Measurements from ENCODE around the gene PRKCE.

PRKCE gene

GRCh38 chr2:45963816-45964215 lies 312.3 kb downstream of the PRKCE start:
- Histone ChIP-seq H3K9me3 (ENCODE audit: control insufficient read depth, low read length) (no peaks in the 10 kb centered on the region), H3K27me3 (ENCODE audit: control insufficient read depth, insufficient read depth, low read length, poor library complexity, severe bottlenecking) (no peaks in the 10 kb centered on the region), H3K36me3 (ENCODE audit: control insufficient read depth, insufficient read depth, low read length) (no peaks in the 10 kb centered on the region), H3K4me3 (ENCODE audit: insufficient read depth, low read depth, low read length) (no peak overlapping the region), H3K27ac (ENCODE audit: insufficient read depth, low read depth, low read length, poor library complexity, severe bottlenecking) (no peak overlapping the region), H3K4me1 (ENCODE audit: control insufficient read depth, insufficient read depth, low read length) (no peaks in the 10 kb centered on the region)
- 86% methylated on average over 7 of the region's 7 CpGs for WGBS, 2 experiments

DNA sequence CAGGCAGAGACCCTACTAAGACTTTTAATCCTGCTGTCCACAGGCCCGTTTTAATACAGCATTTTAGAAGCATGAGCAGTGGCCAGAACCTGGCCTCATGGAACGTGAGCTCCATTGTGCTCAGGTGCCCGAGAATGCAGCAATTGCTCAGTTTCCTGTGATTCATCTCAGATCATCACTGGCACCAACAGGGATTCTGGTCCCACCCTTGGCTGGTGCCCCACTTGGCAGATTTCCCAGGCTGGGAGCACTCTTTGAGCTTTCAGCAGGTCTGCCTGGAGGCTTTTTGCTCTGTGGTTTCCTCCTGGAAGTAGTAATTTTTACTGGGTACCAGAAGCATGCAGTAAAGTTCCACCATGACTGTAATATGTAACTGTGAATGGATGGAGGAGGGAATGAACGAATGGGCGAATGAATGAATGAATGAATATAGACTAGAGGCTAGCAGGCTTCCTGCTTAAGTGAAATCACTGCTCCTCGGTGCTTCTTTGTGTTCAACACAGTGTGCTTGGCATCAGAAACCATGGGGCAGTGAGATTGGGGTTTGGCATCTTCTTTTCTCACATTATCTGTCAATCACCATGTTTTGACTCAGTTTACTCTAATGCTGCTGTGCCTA lies 312.9 kb downstream of the PRKCE start:
- H3K27me3 ChIP-seq (ENCODE audit: control insufficient read depth, insufficient read depth, low read length, poor library complexity, severe bottlenecking) = no peaks in the 10 kb centered on the region
- no peaks in the 10 kb centered on the region for H3K9me3 ChIP-seq (ENCODE audit: control insufficient read depth, low read length)
- H3K4me1 ChIP-seq (ENCODE audit: control insufficient read depth, insufficient read depth, low read length) = no peaks in the 10 kb centered on the region
- 91 to 92% methylated on average over 6 of the region's 6 CpGs for WGBS, 2 experiments
- no peak overlapping the region for H3K27ac ChIP-seq (ENCODE audit: insufficient read depth, low read depth, low read length, poor library complexity, severe bottlenecking)
- H3K36me3 ChIP-seq (ENCODE audit: control insufficient read depth, insufficient read depth, low read length) = no peaks in the 10 kb centered on the region
- H3K4me3 ChIP-seq (ENCODE audit: insufficient read depth, low read depth, low read length) = no peak overlapping the region

- H3K36me3 ChIP-seq (ENCODE audit: control insufficient read depth, insufficient read depth, low read length) = no peaks in the 10 kb centered on the region
- no peak overlapping the region for H3K4me3 ChIP-seq (ENCODE audit: insufficient read depth, low read depth, low read length)
- H3K9me3 ChIP-seq (ENCODE audit: control insufficient read depth, low read length) = no peaks in the 10 kb centered on the region
- H3K27ac ChIP-seq (ENCODE audit: insufficient read depth, low read depth, low read length, poor library complexity, severe bottlenecking) = no peak overlapping the region
- no peaks in the 10 kb centered on the region for H3K27me3 ChIP-seq (ENCODE audit: control insufficient read depth, insufficient read depth, low read length, poor library complexity, severe bottlenecking)
- WGBS, 2 experiments = 82 to 85% methylated on average over 4 of the region's 4 CpGs
- H3K4me1 ChIP-seq (ENCODE audit: control insufficient read depth, insufficient read depth, low read length) = no peaks in the 10 kb centered on the region
Measured at GRCh38 chr2:45964906-45965305, 313.4 kb downstream of the PRKCE start.

DNA sequence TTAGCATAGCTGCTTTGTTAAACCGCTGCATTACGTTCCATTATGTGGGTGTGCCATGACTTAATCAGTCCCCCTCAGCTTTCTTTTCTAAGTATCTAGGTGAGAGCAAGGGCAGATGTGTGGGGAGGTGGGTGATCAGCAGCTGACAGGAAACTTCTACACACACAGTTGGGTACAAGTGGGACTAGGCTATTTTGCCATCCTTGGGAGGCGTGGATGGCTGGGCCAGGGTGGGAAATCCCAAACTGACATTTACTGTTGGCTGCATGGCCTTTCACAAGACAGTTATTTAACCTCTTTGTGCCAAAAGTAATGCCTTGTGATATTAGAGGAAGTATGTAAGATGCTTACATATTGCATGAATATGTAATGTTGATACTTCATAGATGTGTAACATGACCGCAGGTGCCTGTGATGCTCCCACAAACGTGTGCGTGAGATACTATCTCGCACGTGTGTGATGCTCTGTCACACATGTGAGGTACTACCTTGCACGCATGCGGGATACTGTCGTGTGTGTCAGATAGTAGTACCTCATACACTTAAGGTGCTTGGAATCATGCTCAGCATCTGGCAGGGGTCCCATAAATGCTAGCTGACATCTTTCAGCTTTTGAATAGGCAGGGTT lies 314.5 kb downstream of the PRKCE start:
- H3K9me3 ChIP-seq (ENCODE audit: control insufficient read depth, low read length) = no peaks in the 10 kb centered on the region
- H3K36me3 ChIP-seq (ENCODE audit: control insufficient read depth, insufficient read depth, low read length) = no peaks in the 10 kb centered on the region
- no peaks in the 10 kb centered on the region for H3K27me3 ChIP-seq (ENCODE audit: control insufficient read depth, insufficient read depth, low read length, poor library complexity, severe bottlenecking)
- WGBS, 2 experiments = 94 to 95% methylated on average over 10 to 11 of the region's 11 CpGs
- H3K27ac ChIP-seq (ENCODE audit: insufficient read depth, low read depth, low read length, poor library complexity, severe bottlenecking) = no peak overlapping the region
- H3K4me1 ChIP-seq (ENCODE audit: control insufficient read depth, insufficient read depth, low read length) = no peaks in the 10 kb centered on the region
- H3K4me3 ChIP-seq (ENCODE audit: insufficient read depth, low read depth, low read length) = no peak overlapping the region

DNA sequence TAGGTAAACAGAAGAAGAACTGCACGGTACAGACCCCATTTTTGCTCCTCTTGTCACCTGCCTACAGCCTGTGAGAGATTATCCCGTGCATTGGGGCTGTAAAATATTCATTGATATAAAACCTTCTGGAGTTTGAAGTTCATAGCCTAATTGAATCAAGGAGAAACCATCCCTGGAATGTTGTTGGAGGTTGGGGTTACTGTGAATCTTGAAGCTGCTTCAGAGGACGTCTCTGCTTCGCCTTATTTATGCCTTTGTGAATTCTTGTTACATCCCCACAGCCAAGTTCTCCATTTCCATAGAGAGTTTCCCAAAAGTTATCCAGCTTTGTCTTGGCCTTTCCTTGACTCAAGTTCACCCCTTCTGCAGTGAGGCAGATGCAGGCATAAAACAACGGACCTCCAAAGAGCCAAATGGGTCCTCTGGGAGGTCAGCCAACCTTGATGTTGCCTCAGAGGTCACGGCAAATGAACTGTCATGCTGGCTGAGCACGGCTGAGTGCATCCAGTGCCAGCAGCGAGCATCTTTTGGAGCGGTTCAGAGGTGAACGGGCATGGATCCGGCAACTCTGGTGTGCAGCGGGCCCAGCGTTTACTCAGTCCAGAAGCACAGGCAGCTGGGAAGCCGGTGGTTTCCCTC lies 317.6 kb downstream of the PRKCE start:
- H3K36me3 ChIP-seq (ENCODE audit: control insufficient read depth, insufficient read depth, low read length) = no peaks in the 10 kb centered on the region
- no peak overlapping the region for H3K27ac ChIP-seq (ENCODE audit: insufficient read depth, low read depth, low read length, poor library complexity, severe bottlenecking)
- no peaks in the 10 kb centered on the region for H3K27me3 ChIP-seq (ENCODE audit: control insufficient read depth, insufficient read depth, low read length, poor library complexity, severe bottlenecking)
- no peak overlapping the region for H3K4me3 ChIP-seq (ENCODE audit: insufficient read depth, low read depth, low read length)
- no peaks in the 10 kb centered on the region for H3K4me1 ChIP-seq (ENCODE audit: control insufficient read depth, insufficient read depth, low read length)
- no peaks in the 10 kb centered on the region for H3K9me3 ChIP-seq (ENCODE audit: control insufficient read depth, low read length)
- WGBS, 2 experiments = 94 to 95% methylated on average over 14 of the region's 14 CpGs

DNA sequence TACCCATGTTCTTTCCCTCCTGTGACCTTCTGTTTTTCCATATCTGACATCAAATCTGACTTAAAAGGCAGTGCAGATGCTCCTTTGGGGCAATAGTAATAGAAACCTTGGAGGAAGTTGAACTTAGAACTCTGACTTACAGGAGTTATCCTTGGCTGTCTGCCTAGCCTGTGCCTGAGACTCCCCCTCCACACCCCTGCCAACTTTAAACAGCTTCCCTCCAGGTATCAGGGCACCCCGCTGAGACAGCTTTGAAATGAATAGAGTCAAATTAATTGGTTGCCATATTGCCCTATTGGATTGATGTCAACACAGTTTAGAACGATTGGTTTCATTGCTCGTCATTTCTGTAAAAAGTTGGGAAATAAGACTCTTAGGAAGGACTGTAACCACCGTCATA lies 322.0 kb downstream of the PRKCE start:
- no peaks in the 10 kb centered on the region for H3K36me3 ChIP-seq (ENCODE audit: control insufficient read depth, insufficient read depth, low read length)
- H3K4me3 ChIP-seq (ENCODE audit: insufficient read depth, low read depth, low read length) = no peak overlapping the region
- H3K4me1 ChIP-seq (ENCODE audit: control insufficient read depth, insufficient read depth, low read length) = no peaks in the 10 kb centered on the region
- 85 to 91% methylated on average over 4 of the region's 4 CpGs for WGBS, 2 experiments
- H3K9me3 ChIP-seq (ENCODE audit: control insufficient read depth, low read length) = no peaks in the 10 kb centered on the region
- no peak overlapping the region for H3K27ac ChIP-seq (ENCODE audit: insufficient read depth, low read depth, low read length, poor library complexity, severe bottlenecking)
- H3K27me3 ChIP-seq (ENCODE audit: control insufficient read depth, insufficient read depth, low read length, poor library complexity, severe bottlenecking) = no peaks in the 10 kb centered on the region

- no peak overlapping the region for H3K27ac ChIP-seq (ENCODE audit: insufficient read depth, low read depth, low read length, poor library complexity, severe bottlenecking)
- H3K27me3 ChIP-seq (ENCODE audit: control insufficient read depth, insufficient read depth, low read length, poor library complexity, severe bottlenecking) = no peaks in the 10 kb centered on the region
- H3K9me3 ChIP-seq (ENCODE audit: control insufficient read depth, low read length) = no peaks in the 10 kb centered on the region
- 94 to 96% methylated on average over 4 of the region's 4 CpGs for WGBS, 2 experiments
- no peaks in the 10 kb centered on the region for H3K36me3 ChIP-seq (ENCODE audit: control insufficient read depth, insufficient read depth, low read length)
- H3K4me1 ChIP-seq (ENCODE audit: control insufficient read depth, insufficient read depth, low read length) = no peaks in the 10 kb centered on the region
- no peak overlapping the region for H3K4me3 ChIP-seq (ENCODE audit: insufficient read depth, low read depth, low read length)
Measured at GRCh38 chr2:45974056-45974455, 322.6 kb downstream of the PRKCE start.

- no peaks in the 10 kb centered on the region for H3K36me3 ChIP-seq (ENCODE audit: control insufficient read depth, insufficient read depth, low read length)
- 74 to 81% methylated on average over 7 of the region's 7 CpGs for WGBS, 2 experiments
- H3K4me1 ChIP-seq (ENCODE audit: control insufficient read depth, insufficient read depth, low read length) = no peaks in the 10 kb centered on the region
- H3K9me3 ChIP-seq (ENCODE audit: control insufficient read depth, low read length) = no peaks in the 10 kb centered on the region
- H3K27me3 ChIP-seq (ENCODE audit: control insufficient read depth, insufficient read depth, low read length, poor library complexity, severe bottlenecking) = no peaks in the 10 kb centered on the region
- H3K4me3 ChIP-seq (ENCODE audit: insufficient read depth, low read depth, low read length) = no peak overlapping the region
- no peak overlapping the region for H3K27ac ChIP-seq (ENCODE audit: insufficient read depth, low read depth, low read length, poor library complexity, severe bottlenecking)
Measured at GRCh38 chr2:45974762-45975408, 323.4 kb downstream of the PRKCE start.

DNA sequence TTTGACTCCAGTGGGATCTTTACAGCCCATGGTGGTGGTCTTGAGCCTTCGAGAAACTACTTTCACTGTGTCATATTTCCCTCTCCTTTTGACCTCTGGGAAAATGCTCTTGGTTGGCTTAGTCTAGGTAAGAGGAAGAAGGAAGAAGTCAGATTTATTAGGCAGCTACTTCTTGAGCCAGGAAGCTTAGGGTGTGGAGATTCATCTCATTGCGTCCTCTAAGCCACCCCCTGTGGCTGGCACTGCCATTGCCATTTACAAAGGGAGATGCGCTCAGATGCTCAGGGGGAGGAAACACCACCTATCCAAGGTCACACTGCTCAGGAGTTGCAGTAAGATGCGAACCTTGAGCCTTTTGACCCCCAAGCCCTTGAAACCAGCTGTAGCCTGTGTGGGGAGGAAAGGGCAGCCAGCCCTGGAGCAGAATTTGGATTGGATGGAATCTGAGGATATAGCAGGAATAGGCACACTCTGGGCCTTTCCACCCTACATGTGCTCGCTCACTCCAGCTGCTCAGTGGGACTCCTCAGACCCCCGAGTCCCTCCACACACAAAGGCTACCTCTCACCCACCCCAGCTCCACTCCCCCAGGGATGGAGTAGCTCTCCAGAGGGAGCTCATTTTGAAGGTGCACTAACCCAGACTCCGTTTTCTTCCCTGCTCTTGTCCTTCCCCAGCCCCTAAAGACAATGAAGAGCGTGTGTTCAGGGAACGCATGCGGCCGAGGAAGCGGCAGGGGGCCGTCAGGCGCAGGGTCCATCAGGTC lies 324.5 kb downstream of the PRKCE start:
- WGBS, 2 experiments = 86 to 88% methylated on average over 14 of the region's 14 CpGs
- Histone ChIP-seq H3K9me3 (ENCODE audit: control insufficient read depth, low read length) (no peaks in the 10 kb centered on the region), H3K4me1 (ENCODE audit: control insufficient read depth, insufficient read depth, low read length) (no peaks in the 10 kb centered on the region), H3K27ac (ENCODE audit: insufficient read depth, low read depth, low read length, poor library complexity, severe bottlenecking) (no peak overlapping the region), H3K27me3 (ENCODE audit: control insufficient read depth, insufficient read depth, low read length, poor library complexity, severe bottlenecking) (no peaks in the 10 kb centered on the region), H3K4me3 (ENCODE audit: insufficient read depth, low read depth, low read length) (no peak overlapping the region), H3K36me3 (ENCODE audit: control insufficient read depth, insufficient read depth, low read length) (no peaks in the 10 kb centered on the region)

Data from ectodermal cell (in vitro differentiated cells).